HG02943 (cell line): Measurements from ENCODE around the gene MGST2.
"Not testable (repeated sequence)": the region's sequence is repeated elsewhere in the genome, so short reads cannot be mapped to it uniquely, and the experiment has no call there.

Source experiments
- ATAC-seq: cut with Tn5 transposase; IDR thresholded peaks from one replicate; pipeline ENCODE4 v1.9.1; 2021; ENCODE audit warnings: mild to moderate bottlenecking, low read depth, moderate library complexity; ENCODE audit not compliant: unreplicated experiment

MGST2 gene

GRCh38 chr4:139698167-139698925, 32.7 kb downstream of the MGST2 start:
- not testable (repeated sequence) for ATAC-seq

GRCh38 chr4:139700568-139700967, 34.9 kb downstream of the MGST2 start:
- no peak for ATAC-seq

DNA sequence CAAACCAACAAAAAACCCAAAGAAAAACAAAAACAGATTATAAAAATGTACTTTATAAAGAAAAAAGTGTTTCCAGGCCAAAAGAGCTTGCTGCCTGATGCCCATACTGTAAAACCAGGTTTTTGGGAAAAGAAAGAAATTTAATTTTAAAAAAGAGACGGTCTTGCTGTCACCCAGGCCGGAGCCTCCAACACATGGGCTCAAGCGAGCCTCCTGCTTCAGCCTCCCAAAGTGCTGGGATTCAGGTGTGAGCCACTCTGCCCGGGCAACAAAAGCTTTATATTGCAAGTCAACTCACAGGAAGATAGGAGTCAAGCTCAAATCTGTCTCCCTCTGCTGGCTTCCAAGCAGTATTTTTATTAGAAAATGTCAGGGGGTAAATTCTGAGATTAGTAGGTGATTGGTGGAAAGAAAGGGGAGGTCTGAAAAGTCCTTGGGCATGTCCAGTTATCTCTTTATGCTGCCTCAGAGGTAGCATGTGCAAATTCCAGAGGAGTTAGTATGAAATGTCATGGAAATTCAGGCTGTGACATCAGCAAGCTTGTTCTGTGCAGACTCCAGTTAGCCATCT, 39.4 kb downstream of the MGST2 start:
- ATAC-seq: no peak

DNA sequence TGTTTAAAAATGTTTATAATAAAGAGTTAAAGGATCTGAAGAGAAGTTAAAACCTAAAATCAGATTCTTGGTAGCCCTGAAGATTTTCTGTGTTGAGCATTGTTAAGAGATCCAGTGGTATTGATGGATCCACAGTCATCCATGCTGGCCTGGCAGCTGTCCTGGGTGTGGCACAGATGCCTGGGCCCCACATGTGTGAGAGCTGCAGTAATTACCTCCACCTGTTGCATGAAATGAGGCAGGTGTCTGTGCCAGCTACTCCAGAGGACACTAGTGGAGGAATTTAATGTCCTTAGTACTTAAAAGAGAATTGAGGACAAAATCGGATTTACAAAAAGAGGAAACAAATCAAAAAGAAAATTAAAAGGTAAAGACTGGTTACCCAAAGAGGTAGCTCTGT, 44.0 kb downstream of the MGST2 start:
- ATAC-seq: no peak

GRCh38 chr4:139710073-139710472, 44.5 kb downstream of the MGST2 start:
- ATAC-seq: no peak

DNA sequence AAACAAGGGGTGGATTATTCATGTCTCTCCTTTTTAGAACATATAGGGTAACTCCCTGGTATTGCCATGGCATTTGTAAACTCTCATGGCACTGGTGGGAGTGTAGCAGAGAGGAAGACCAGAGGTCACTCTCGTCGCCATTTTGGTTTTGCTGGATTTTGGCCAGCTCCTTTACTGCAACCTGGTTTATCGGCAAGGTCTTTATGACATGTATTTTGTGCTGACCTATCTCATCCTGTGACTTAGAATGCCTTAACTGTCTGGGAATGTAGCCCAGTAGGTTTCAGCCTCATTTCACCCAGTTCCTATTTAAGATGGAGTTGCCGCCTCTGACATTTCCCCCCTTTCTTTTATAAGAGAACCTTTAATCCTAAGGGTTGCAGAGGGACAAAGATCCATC, 45.8 kb downstream of the MGST2 start:
- ATAC-seq: no peak

DNA sequence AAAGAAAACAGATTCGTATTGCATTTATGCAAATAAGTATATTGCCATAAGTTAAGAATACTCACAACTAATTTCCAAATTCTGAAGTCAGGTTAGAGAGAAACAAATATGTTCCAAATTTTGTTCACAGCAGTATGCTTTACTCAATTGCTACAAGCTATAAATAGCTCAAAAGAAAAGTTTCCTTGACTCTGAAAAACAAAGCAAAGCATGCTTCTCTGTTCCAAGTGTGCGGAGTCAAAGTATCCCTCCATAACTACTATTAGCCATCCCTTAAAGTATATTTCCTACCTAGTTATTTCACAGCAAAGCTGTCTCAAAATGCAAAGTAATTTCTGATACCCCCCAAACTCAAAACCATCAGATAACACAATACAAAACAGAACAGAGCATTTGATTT, 47.3 kb downstream of the MGST2 start:
- no peak for ATAC-seq

GRCh38 chr4:139715746-139716391, 50.2 kb downstream of the MGST2 start:
- ATAC-seq: no peak

GRCh38 chr4:139718358-139718757, 52.7 kb downstream of the MGST2 start:
- ATAC-seq: no peak

- no peak for ATAC-seq
These were observed 53.2 kb downstream of the MGST2 start for GRCh38 chr4:139718833-139719232.

DNA sequence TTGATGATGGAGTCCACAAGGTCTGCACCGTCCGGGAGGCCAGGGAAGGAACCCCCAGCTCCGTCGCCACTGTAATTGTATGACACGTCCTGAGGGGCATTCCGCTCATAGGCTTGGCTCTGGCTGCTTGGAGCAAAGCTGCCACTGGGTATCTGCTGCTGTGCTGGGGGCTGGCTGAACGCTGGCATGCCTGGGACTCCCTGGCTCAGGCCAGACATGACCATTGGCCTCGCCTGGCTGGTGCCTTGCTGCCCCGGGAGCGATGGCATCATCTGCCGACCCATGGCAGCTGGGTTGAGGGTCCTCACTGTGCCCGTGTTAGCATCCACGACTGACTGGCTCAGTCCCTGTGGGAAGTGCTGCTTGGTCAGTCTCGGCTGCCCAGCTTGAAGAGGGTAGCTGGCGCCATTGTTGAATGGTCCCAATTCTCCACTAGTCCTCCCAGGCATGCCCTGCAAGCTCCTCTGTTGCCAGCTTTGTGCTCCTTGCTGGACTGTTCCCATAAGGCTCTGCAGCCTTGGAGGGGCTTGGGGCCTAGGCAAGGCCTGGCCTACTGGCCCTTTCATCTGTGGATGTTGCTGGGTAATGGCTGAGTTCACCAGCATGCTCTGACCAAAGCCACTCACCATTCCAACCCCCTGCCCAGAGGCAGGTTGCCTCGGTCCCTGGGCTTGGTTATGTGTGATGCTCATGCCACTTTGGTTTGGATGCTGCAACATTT, 53.9 kb downstream of the MGST2 start:
- no peak for ATAC-seq

DNA sequence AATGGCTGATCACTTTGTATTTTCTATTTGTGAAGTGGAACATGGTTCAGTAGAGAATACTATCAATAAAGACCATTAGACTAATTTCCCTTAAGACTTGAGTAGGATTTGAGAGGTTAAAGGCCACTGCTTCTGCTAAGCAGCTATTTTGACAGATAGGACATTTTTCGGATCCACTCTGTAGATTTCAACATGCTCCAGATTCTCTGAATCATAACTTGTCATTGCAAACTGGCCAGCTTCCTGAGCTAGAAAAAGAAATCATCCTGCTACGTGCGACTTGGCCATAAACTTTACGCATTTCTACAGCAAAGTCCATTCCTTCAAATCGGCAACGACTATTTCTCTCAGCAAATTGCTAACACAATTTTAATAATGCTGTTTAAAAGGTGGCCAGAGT, 55.2 kb downstream of the MGST2 start:
- ATAC-seq: no peak

DNA sequence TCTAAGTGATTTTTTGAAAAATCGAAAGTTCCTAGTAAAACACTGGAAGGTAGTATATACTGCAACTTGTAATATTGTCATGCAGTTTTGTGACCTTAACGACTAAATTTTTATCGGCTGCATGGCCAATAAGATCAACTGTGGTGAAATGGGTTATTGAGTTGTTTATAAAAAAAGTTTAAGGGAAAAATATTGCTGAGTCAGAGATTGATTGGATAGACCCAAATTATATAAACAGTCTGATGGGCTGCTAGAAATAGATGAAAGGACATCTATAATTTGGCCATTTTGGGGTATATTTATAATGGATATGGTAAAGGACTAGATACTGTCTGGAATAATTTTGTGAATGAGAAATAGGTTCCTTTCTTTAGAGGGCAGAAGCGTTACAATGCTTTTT, 56.2 kb downstream of the MGST2 start:
- no peak for ATAC-seq

DNA sequence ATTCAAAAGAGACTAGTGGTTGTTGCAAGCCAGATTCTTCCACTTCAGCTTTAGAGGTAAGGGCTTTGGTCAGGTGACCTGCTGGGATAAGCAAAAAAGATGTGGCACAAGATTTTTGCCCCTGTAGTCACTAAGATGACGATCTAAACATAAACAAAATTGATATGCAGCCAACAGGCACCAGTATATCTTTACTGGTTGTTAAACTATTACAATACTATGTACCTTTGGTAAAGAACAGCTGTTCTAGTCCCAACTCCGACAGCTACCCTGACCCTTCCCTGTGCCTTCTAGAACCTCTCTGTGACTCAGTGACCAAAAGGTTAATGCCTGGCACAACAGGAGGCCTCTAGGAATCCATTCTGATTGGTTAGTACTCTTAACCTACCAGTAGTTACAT, 59.6 kb downstream of the MGST2 start:
- no peak for ATAC-seq

- ATAC-seq: no peak
These were observed 61.0 kb downstream of the MGST2 start for GRCh38 chr4:139726615-139727014.

GRCh38 chr4:139728146-139728545, 62.5 kb downstream of the MGST2 start:
- no peak for ATAC-seq

DNA sequence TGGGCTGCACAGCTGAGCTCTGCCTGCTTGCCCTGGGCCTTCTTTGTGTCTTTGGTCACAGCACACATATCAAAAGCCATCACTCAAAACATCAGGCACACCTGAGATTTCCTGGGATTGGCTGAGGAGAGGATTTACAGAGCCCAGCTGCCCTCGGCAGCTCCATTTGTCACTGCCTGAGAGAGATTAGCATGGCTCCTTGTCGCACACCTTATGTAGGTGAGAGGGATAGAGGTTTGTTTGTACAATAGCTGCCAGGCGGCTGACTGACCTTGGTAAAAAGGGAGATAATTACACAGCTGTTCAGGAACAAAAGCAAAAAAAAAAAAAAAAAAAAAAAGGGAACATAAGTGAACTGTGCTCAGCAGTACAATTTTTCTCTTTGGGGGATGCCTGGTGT, 63.2 kb downstream of the MGST2 start:
- no peak for ATAC-seq

DNA sequence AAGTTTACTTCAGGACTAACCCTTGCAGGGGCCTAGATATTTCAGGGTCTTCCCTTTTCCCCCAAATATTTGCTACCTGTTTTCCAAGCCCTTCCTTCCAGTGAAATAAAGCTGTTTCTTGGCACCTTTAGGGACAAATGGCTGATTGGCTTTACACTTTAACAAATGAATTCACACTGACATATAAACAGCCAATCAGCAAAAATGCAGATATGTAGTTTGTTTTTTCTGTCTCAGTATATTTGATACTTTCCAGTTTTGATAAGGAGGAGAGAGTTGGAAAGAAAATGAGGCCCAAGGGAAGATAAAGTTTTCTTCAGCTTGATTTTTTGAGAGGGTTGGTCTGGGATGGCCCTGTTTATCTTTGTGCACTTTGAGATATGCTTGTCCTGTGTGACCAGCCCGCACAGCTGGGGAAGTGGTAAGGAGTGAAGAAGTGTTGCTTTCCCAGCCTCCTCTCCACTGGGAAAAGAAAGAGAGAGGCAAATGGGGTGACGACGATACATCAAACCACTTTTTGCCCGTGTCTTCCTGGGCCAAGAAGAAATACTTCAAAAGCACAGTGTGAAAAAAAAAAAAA, 67.5 kb downstream of the MGST2 start:
- ATAC-seq: no peak

- no peak for ATAC-seq
These were observed 68.7 kb downstream of the MGST2 start for GRCh38 chr4:139734201-139734874.

GRCh38 chr4:139734875-139735380, 69.3 kb downstream of the MGST2 start:
- no peak for ATAC-seq
